ENCODE measurements around the gene SVOP. TPM values are rescaled to one million over a fixed set of nuclear protein-coding genes. Genes with fewer than 3 reads are reported as not detected.

Gene SVOP
- total and polyA plus RNA-seq, 2 of the 8 experiments (the other 6 are each of a cell fraction or from before 2014, with no cell fraction given) = 0.06 TPM; not detected in 1

DNA sequence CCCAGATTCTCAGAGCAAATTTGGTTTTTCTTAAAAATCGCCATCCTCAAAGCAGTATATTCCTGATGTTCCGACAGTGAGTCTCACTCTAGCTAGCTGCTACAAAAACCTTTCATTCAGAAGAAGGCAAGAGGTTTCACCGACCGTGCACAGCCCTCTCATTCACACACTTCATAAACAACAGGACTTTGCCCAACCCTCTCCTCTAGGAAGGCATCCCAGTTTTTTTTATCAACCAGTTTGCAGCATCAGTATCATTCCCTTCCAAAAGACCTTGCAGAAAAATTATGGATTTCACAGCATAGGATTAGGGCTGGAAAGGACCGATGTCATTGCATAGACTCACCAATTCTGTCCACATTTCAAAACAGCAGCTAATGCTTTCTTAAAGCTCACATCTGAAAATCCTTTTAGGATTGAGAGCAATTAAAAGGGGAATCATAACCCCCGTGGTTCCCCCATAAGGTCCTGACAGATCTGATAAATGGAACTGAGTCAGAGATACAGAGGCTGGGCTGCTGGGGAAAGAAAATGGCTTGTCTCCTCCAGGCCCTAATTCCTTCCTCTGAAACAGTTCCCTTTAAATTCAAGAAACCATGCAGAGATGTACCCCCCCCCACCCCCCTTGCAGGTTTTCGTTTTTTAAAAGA is 597 bp downstream of the SVOP start (continued):
- TF ChIP-seq, protein P1, sequence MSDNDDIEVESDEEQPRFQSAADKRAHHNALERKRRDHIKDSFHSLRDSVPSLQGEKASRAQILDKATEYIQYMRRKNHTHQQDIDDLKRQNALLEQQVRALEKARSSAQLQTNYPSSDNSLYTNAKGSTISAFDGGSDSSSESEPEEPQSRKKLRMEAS (IDR thresholded peaks at IDR 0.05) = no peak
- TF ChIP-seq NRF1 (IDR thresholded peaks at IDR 0.05; ENCODE audit: low read depth, low read length) (no peak), GABPA (IDR thresholded peaks at IDR 0.05; ENCODE audit: borderline replicate concordance, insufficient read depth, low read length) (no peak), SP4 (IDR thresholded peaks at IDR 0.05; ENCODE audit: low read length) (no peak), RXRA (IDR thresholded peaks at IDR 0.05; ENCODE audit: insufficient read depth, low read depth, low read length) (no peak), SIRT6 (IDR thresholded peaks at IDR 0.05; ENCODE audit: low read length) (no peak), CHD2 (IDR thresholded peaks at IDR 0.05; ENCODE audit: low read length) (no peak), KDM5A (IDR thresholded peaks at IDR 0.05; ENCODE audit: low read length) (no peak), CREB1 (IDR thresholded peaks at IDR 0.05) (no peak), RFX5 (IDR thresholded peaks at IDR 0.05; ENCODE audit: borderline replicate concordance, low read depth, low read length) (no peak), TAF7 (optimal IDR thresholded peaks at IDR 0.05; ENCODE audit: borderline replicate concordance, low read depth, low read length) (no peak)
